Heart left ventricle (tissue), 16 donors: ENCODE measurements around the gene CPEB4. TPM values are rescaled to one million over a fixed set of nuclear protein-coding genes. Genes with fewer than 3 reads are reported as not detected.

Source experiments
- ATAC-seq, 4 donors: fragments of 200-7000 bp; cut with Tn5 transposase; one replicate each; pipeline ENCODE4 v1.9.1; 2020 to 2022; ENCODE audit warnings: moderate library complexity in 4 of 4, mild to moderate bottlenecking in 3 of 4, moderate number of reproducible peaks in 1 of 4
- DNase-seq, 5 donors: peaks; one replicate each; pipeline ENCODE4 v3.0.0-alpha.2; 2020
- H3K27ac ChIP-seq, 12 donors: fragments of 200-600 bp; sonication (generic) in 4 of 12; one replicate each; pipeline versions ENCODE4 v1.5.0 to v1.8.0; 2016 to 2022; ENCODE audit warnings: mild to moderate bottlenecking in 2 of 12
- H3K27me3 ChIP-seq, 9 donors: fragments of 200-600 bp; sonication (generic) in 2 of 9; one replicate each; pipeline versions ENCODE4 v1.5.1 to v1.8.0; 2016 to 2022; ENCODE audit warnings: mild to moderate bottlenecking in 3 of 9
- H3K36me3 ChIP-seq, 9 donors: fragments of 200-600 bp; sonication (generic) in 2 of 9; one replicate each; pipeline versions ENCODE4 v1.5.0 to v1.8.0; 2018 to 2022; ENCODE audit warnings: mild to moderate bottlenecking in 2 of 9
- H3K4me1 ChIP-seq, 12 donors: fragments of 200-600 bp; sonication (generic) in 4 of 12; one replicate each; pipeline versions ENCODE4 v1.5.0 to v1.8.0; 2016 to 2022; ENCODE audit warnings: mild to moderate bottlenecking in 3 of 12
- H3K4me3 ChIP-seq, 12 donors: fragments of 200-600 bp; sonication (generic) in 4 of 12; one replicate each; pipeline versions ENCODE4 v1.5.0 to v1.8.0; 2017 to 2022; ENCODE audit warnings: mild to moderate bottlenecking in 9 of 12, moderate library complexity in 4 of 12
- H3K9me3 ChIP-seq, 12 donors: fragments of 200-600 bp; sonication (generic) in 4 of 12; one replicate each; pipeline versions ENCODE4 v1.5.0 to v1.8.0; 2016 to 2022; ENCODE audit warnings: mild to moderate bottlenecking in 1 of 12
- CTCF ChIP-seq, 12 donors: fragments of 200-600 bp; sonication (generic) in 4 of 12; IDR thresholded peaks; one replicate each; pipeline versions ENCODE4 v1.5.0 to v1.8.0; 2018 to 2022; ENCODE audit warnings: antibody characterized with exemption in 12 of 12, mild to moderate bottlenecking in 5 of 12
- POLR2A ChIP-seq, 2 donors: fragments of 450-650 bp; IDR thresholded peaks; one replicate each; pipeline ENCODE4 v1.6.1; 2017; ENCODE audit warnings: antibody characterized with exemption in 2 of 2, mild to moderate bottlenecking in 2 of 2, moderate library complexity in 2 of 2
- WGBS, 4 donors: extraction: QIAGEN DNeasy Blood & Tissue Kit in 2 of 4; methylation state at CpG; one replicate each; pipeline versions ENCODE4 v1.1.5 to v1.1.7; 2013 to 2018; 5-methylcytosine and 5-hydroxymethylcytosine counted together
- intact Hi-C, 10 donors: fragments of 100-400 bp; cut with DNase I; formaldehyde crosslinking; loops; one replicate each; pipeline versions ENCODE4 v1.11.1 to v1.14.2; 2022
- polyA plus RNA-seq, 2 donors: library from polyadenylated mRNA; stranded (reverse); fragments of 200-250 nt; gene quantifications; one replicate each; pipeline ENCODE4 v1.2.3, GENCODE V29; 2013
- total RNA-seq, 9 donors: library from RNA; depleted of rRNA in 2 of 9; stranded (reverse); fragments of >200 nt in 2 of 9; fragmentation: NEBNext Ultra II Directional in 3 of 9; extraction: Animal tissue kit (Norgen Biotek cat#: 25700) in 3 of 9; gene quantifications; one replicate each; pipeline versions ENCODE4 v1.1.0 to v1.2.4, GENCODE V29; 2016 to 2023
- donor health status: ischemic (EF 13 %, LVEDD 7.1; RV severe dilation, severe dysfunction).
- donor health status: healthy with polysubstance abuse.
- donor health status: DM: no; HTN: yes; CAD: no.
- donor health status: DM: no; HTN: no; CAD: no.
- donor health status: ischemic (EF 25% LVEDD 6.9; RV normal size, moderate dysfunction).
- donor health status: ischemic (EF 25% LVEDD 5.7; RV mildly dilated, moderate dysfunction).
- donor health status: healthy.
- donor health status: DM: yes; HTN: yes; CAD: no.
- donor health status: ischemic (EF 35%, LVEDD 5.7; RV mildly dilated, moderate dysfunction).
- donor health status: nonischemic (EF 11% LVEDD 7.7; RV severe dilation, severe dysfunction).
- donor health status: DM: yes; HTN: yes; CAD: no.
- donor health status: PGD.
- donor health status: ischemic (EF 29% LVEDD 5.4; RV normal size, mild dysfunction).
- donor health status: nonischemic (EF 23%, LVEDD 6.1; RV moderate dilation, normal function).

The CPEB4 gene
- total and polyA plus RNA-seq, 11 donors, result 28.7 to 217 (median 168) TPM

GRCh38 chr5:173932695-173933139 lies 44.6 kb downstream of the CPEB4 start:
- Histone ChIP-seq H3K9me3 (no peaks in the 10 kb centered on the region), H3K27me3 (no peaks in the 10 kb centered on the region), H3K27ac (peak overlapping the region in 9 of 12 donors; percentile 0 to 65 (median 33)), H3K36me3 (peaks cover 0 to 14% (median 9%) of the 10 kb centered on the region in 9 donors), H3K4me1 (peaks cover 3 to 69% (median 31%) of the 10 kb centered on the region in 12 donors), H3K4me3 (no peak overlapping the region)
- WGBS, 4 donors, result 58 to 61% (median 59%) methylated on average over 2 of the region's 2 CpGs
- DNase-seq, result no peak
- no peak for TF ChIP-seq CTCF (IDR thresholded peaks at IDR 0.05)
- TF ChIP-seq POLR2A (IDR thresholded peaks at IDR 0.05), result no peak
- intact Hi-C loops, result no loop called here
- no peak for ATAC-seq

- Histone ChIP-seq H3K4me3 (no peak overlapping the region), H3K9me3 (no peaks in the 10 kb centered on the region), H3K36me3 (peaks cover 0 to 14% (median 0%) of the 10 kb centered on the region in 9 donors), H3K4me1 (peaks cover 0 to 58% (median 25%) of the 10 kb centered on the region in 12 donors), H3K27me3 (no peaks in the 10 kb centered on the region), H3K27ac (peak overlapping the region in 2 of 12 donors; percentile 5 to 65)
- TF ChIP-seq POLR2A (IDR thresholded peaks at IDR 0.05), result no peak
- TF ChIP-seq CTCF (IDR thresholded peaks at IDR 0.05), result no peak
- intact Hi-C loops, result no loop called here
- no peak for DNase-seq
- WGBS, 4 donors, result 72 to 98% (median 94%) methylated on average over 2 of the region's 2 CpGs
- no peak for ATAC-seq
Measured at GRCh38 chr5:173933901-173934300, 45.8 kb downstream of the CPEB4 start.

- H3K4me3 ChIP-seq, result no peak overlapping the region
- DNase-seq (no peak), ATAC-seq (no peak)
- no peaks in the 10 kb centered on the region for H3K9me3 ChIP-seq
- 50 to 70% (median 55%) methylated on average over 2 of the region's 2 CpGs for WGBS, 4 donors
- H3K27me3 ChIP-seq, result no peaks in the 10 kb centered on the region
- H3K27ac ChIP-seq, result peak overlapping the region in 4 of 12 donors; percentile 5 to 32 (median 24)
- peaks cover 0 to 50% (median 22%) of the 10 kb centered on the region in 12 donors for H3K4me1 ChIP-seq
- TF ChIP-seq CTCF (IDR thresholded peaks at IDR 0.05), result no peak
- no peak for TF ChIP-seq POLR2A (IDR thresholded peaks at IDR 0.05)
- peaks cover 0 to 12% (median 0%) of the 10 kb centered on the region in 9 donors for H3K36me3 ChIP-seq
- intact Hi-C loops, result no loop called here
Measured at GRCh38 chr5:173935396-173935795, 47.2 kb downstream of the CPEB4 start.

- TF ChIP-seq POLR2A (IDR thresholded peaks at IDR 0.05) (no peak), CTCF (IDR thresholded peaks at IDR 0.05) (no peak)
- Histone ChIP-seq H3K4me1 (peaks cover 0 to 68% (median 38%) of the 10 kb centered on the region in 12 donors), H3K9me3 (no peaks in the 10 kb centered on the region), H3K4me3 (no peak overlapping the region), H3K36me3 (peaks cover 0 to 14% (median 4%) of the 10 kb centered on the region in 9 donors), H3K27me3 (no peaks in the 10 kb centered on the region), H3K27ac (peak overlapping the region in 3 of 12 donors; percentile 3 to 19 (median 7))
- 58 to 75% (median 67%) methylated on average over 2 of the region's 2 CpGs for WGBS, 4 donors
- intact Hi-C loops, result loop anchor here in 1 of 10 donors (10.0 kb wide), 1 partner anchor 45 kb away; no protein-coding TSS in a partner anchor
- no peak for ATAC-seq
- no peak for DNase-seq
Measured at GRCh38 chr5:173940269-173940668, 52.1 kb downstream of the CPEB4 start.
